ENCODE data around the gene FAM240B. TPM values are rescaled to one million over a fixed set of nuclear protein-coding genes. Genes with fewer than 3 reads are reported as not detected.

FAM240B gene
- total RNA-seq, 2 donors from 2014 or later, result not detected

- Histone ChIP-seq H3K4me3 (ENCODE audit: low read length) (no peak overlapping the region), H3K27me3 (ENCODE audit: control insufficient read depth, insufficient read depth, low read length, poor library complexity, severe bottlenecking) (no peaks in the 10 kb centered on the region), H3K36me3 (ENCODE audit: control insufficient read depth, insufficient read depth, low read length) (no peaks in the 10 kb centered on the region), H3K9me3 (ENCODE audit: control insufficient read depth, low read length) (no peaks in the 10 kb centered on the region), H3K9ac (ENCODE audit: extremely low read depth, low read length, poor library complexity, severe bottlenecking) (no peak overlapping the region), H3K4me1 (ENCODE audit: control insufficient read depth, insufficient read depth, low read length) (no peaks in the 10 kb centered on the region), H3K27ac (ENCODE audit: low read depth, low read length) (no peak overlapping the region)
- peaks cover 2% of the 10 kb centered on the region for H3K9me3 Mint-ChIP-seq
- H3K4me1 Mint-ChIP-seq, result no peaks in the 10 kb centered on the region
- WGBS, 2 experiments (ENCODE audit: insufficient coverage in 1 of 2, insufficient read length in 1 of 2), result 85% methylated on average over 2 of the region's 2 CpGs; no CpG with 5 or more reads in 1 of the 2 experiments
- no peaks in the 10 kb centered on the region for H3K27me3 Mint-ChIP-seq (ENCODE audit: insufficient read depth)
- no peak overlapping the region for H3K4me3 Mint-ChIP-seq
- no peak for TF ChIP-seq CTCF (conservative IDR thresholded peaks at IDR 0.05)
- no peak overlapping the region for H3K27ac Mint-ChIP-seq
- no peaks in the 10 kb centered on the region for H3K36me3 Mint-ChIP-seq (ENCODE audit: low read depth)
- no peak for DNase-seq
Measured at GRCh38 chr9:38652044-38652443, 67.9 kb downstream of the FAM240B start.

DNA sequence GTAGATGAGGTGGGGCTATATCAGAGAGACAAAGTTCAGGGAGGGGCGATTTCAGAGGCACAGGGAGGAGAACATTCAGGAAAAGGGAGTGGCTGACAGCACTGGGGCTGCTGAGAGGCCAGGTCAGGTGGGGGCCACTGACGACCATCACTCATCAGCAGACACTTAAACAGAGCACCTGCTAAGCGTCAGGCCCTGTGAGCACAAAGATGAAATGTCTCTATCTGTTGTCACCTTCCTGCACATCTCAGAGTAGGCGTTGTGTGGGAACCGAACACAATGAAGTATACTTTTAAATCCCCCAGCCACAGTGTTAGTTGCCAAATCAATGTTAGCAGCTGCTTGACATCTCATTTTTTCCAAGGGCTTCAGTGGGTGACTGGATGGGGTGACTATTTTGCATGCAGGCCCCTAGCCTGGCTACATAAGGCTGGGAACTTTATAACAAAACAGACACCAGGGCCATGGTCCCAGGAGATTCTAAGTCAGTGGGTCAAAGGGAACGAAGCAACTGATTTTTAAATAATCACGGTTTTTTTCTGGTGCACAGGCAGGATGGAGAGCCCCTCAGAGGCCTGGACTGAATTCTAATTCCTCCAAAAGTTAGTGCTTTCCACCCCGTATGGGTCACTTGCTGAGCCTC, 68.4 kb downstream of the FAM240B start:
- Histone ChIP-seq H3K4me3 (ENCODE audit: low read length) (no peak overlapping the region), H3K9ac (ENCODE audit: extremely low read depth, low read length, poor library complexity, severe bottlenecking) (no peak overlapping the region), H3K27ac (ENCODE audit: low read depth, low read length) (no peak overlapping the region), H3K4me1 (ENCODE audit: control insufficient read depth, insufficient read depth, low read length) (no peaks in the 10 kb centered on the region), H3K27me3 (ENCODE audit: control insufficient read depth, insufficient read depth, low read length, poor library complexity, severe bottlenecking) (no peaks in the 10 kb centered on the region), H3K36me3 (ENCODE audit: control insufficient read depth, insufficient read depth, low read length) (no peaks in the 10 kb centered on the region), H3K9me3 (ENCODE audit: control insufficient read depth, low read length) (no peaks in the 10 kb centered on the region)
- WGBS, 2 experiments (ENCODE audit: insufficient coverage in 1 of 2, insufficient read length in 1 of 2), result 91 to 98% methylated on average over 8 of the region's 8 CpGs
- Mint-ChIP-seq H3K27me3 (ENCODE audit: insufficient read depth) (no peaks in the 10 kb centered on the region), H3K36me3 (ENCODE audit: low read depth) (no peaks in the 10 kb centered on the region), H3K27ac (no peak overlapping the region), H3K4me1 (no peaks in the 10 kb centered on the region), H3K9me3 (peaks cover 2% of the 10 kb centered on the region), H3K4me3 (no peak overlapping the region)
- no peak for TF ChIP-seq CTCF (conservative IDR thresholded peaks at IDR 0.05)
- no peak for DNase-seq

DNA sequence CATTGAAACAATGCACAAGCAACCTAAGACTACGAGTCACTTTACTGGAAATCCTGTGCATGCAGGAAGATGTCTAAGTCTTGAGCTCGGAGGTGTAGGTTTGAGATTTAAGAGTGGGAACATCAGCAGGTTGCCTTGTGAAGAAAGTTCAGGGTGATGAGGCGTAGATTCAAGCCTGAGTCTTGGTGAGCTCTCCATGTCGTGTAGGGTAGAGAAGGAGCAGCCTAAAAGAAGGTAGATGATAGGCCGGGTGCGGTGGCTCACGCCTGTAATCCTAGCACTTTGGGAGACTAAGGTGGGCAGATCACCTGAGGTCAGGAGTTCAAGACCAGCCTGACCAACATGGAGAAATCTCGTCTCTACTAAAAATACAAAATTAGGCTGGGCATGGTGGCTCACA, 69.4 kb downstream of the FAM240B start:
- no peak for DNase-seq
- H3K36me3 ChIP-seq (ENCODE audit: control insufficient read depth, insufficient read depth, low read length), result no peaks in the 10 kb centered on the region
- no peak for TF ChIP-seq CTCF (conservative IDR thresholded peaks at IDR 0.05)
- WGBS, 2 experiments (ENCODE audit: insufficient coverage in 1 of 2, insufficient read length in 1 of 2), result 91 to 93% methylated on average over 6 to 8 of the region's 8 CpGs
- Mint-ChIP-seq H3K27ac (no peak overlapping the region), H3K9me3 (peaks cover 2% of the 10 kb centered on the region), H3K4me3 (no peak overlapping the region), H3K36me3 (ENCODE audit: low read depth) (no peaks in the 10 kb centered on the region), H3K27me3 (ENCODE audit: insufficient read depth) (no peaks in the 10 kb centered on the region), H3K4me1 (no peaks in the 10 kb centered on the region)
- no peaks in the 10 kb centered on the region for H3K27me3 ChIP-seq (ENCODE audit: control insufficient read depth, insufficient read depth, low read length, poor library complexity, severe bottlenecking)
- no peak overlapping the region for H3K9ac ChIP-seq (ENCODE audit: extremely low read depth, low read length, poor library complexity, severe bottlenecking)
- H3K9me3 ChIP-seq (ENCODE audit: control insufficient read depth, low read length), result no peaks in the 10 kb centered on the region
- no peak overlapping the region for H3K27ac ChIP-seq (ENCODE audit: low read depth, low read length)
- H3K4me3 ChIP-seq (ENCODE audit: low read length), result no peak overlapping the region
- no peaks in the 10 kb centered on the region for H3K4me1 ChIP-seq (ENCODE audit: control insufficient read depth, insufficient read depth, low read length)
